Osteoblast (primary cell): ENCODE measurements around the gene ZSCAN20. TPM values are rescaled to one million over a fixed set of nuclear protein-coding genes. Genes with fewer than 3 reads are reported as not detected.
A peak's percentile ranks its signal among the peaks of the same experiment; 100 is the strongest.

Experiments
- DNase-seq: peaks from one replicate; pipeline ENCODE4 v3.0.0; 2011; ENCODE audit warnings: low spot score, mixed read lengths; ENCODE audit not compliant: insufficient read length; ENCODE audit errors: missing footprints
- H2AFZ ChIP-seq: 2 replicates; pipeline ENCODE4 v1.6.0; 2011; ENCODE audit warnings: mild to moderate bottlenecking, low read length
- H3K27ac ChIP-seq: 2 replicates; pipeline ENCODE4 v1.5.1; 2011; ENCODE audit warnings: mild to moderate bottlenecking, low read depth, low read length, moderate library complexity
- H3K27me3 ChIP-seq: 2 replicates; pipeline ENCODE4 v1.6.0; 2012; ENCODE audit warnings: mild to moderate bottlenecking, control low read depth, inconsistent platforms, low read length, moderate library complexity; ENCODE audit not compliant: insufficient read depth
- H3K36me3 ChIP-seq: 2 replicates; pipeline ENCODE4 v1.5.1; 2011; ENCODE audit warnings: mild to moderate bottlenecking, low read length, control low read depth, moderate library complexity; ENCODE audit not compliant: insufficient read depth
- H3K4me1 ChIP-seq: 2 replicates; pipeline ENCODE4 v1.5.1; 2011; ENCODE audit warnings: mild to moderate bottlenecking, low read length, control low read depth, moderate library complexity; ENCODE audit not compliant: insufficient read depth
- H3K4me2 ChIP-seq: 2 replicates; pipeline ENCODE4 v1.6.0; 2011; ENCODE audit warnings: mild to moderate bottlenecking, low read length; ENCODE audit not compliant: insufficient read depth
- H3K4me3 ChIP-seq: fragments of 200-600 bp; sonication (generic); 3 replicates; pipeline ENCODE4 v1.5.1; 2012; ENCODE audit warnings: mild to moderate bottlenecking, low read length, inconsistent platforms; ENCODE audit not compliant: insufficient read depth
- H3K79me2 ChIP-seq: 2 replicates; pipeline ENCODE4 v1.6.0; 2012; ENCODE audit warnings: mild to moderate bottlenecking, low read length, control low read depth, inconsistent platforms; ENCODE audit not compliant: insufficient read depth
- H3K9me3 ChIP-seq: 2 replicates; pipeline ENCODE4 v1.5.1; 2011; ENCODE audit warnings: low read depth, low read length, control low read depth
- H4K20me1 ChIP-seq: 2 replicates; pipeline ENCODE4 v1.6.0; 2012; ENCODE audit warnings: mild to moderate bottlenecking, low read length, control low read depth; ENCODE audit not compliant: insufficient read depth
- total RNA-seq: library from RNA; depleted of rRNA; stranded (reverse); fragments of >200 nt; gene quantifications from 2 replicates; pipeline ENCODE4 v1.2.3, GENCODE V29; 2012
- TF ChIP-seq, protein P1 (sequence below): IDR thresholded peaks from 2 replicates; pipeline ENCODE4 v1.5.1; 2011; ENCODE audit warnings: mild to moderate bottlenecking, low read depth, low read length, moderate library complexity; ENCODE audit errors: extremely low read depth

Gene ZSCAN20
- total RNA-seq, 1 donor = 9.8 TPM

DNA sequence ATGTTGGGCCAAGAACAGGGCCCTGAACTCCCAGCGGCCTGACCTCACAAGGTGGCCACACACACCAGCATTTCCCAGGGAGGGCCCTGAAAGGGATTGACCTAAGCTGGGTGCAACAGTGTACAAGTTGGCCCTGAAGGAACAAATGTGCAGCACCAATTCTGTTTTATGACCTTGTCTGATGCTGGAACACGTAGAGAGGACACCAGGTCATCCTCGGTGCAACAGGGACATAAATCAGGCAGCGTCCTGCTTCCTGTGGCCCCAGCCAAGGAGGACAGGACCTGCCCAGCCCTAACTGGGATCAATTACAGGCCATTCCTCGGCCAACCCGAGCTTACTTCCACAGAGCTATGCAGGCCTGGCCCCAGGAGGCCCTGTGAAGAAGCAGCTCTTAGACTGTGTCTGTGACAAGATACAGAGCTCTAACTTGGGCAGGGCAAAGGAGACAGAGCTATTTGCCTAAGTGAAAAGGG, 28.7 kb upstream of the ZSCAN20 start:
- peak overlapping the region; percentile 65 for H3K27ac ChIP-seq
- peak overlapping the region; percentile 79 for H2AFZ ChIP-seq
- H3K36me3 ChIP-seq = no peaks in the 10 kb centered on the region
- H3K4me1 ChIP-seq = peaks cover 24% of the 10 kb centered on the region
- no peak overlapping the region for H3K4me3 ChIP-seq
- H3K27me3 ChIP-seq = no peaks in the 10 kb centered on the region
- TF ChIP-seq, protein P1, sequence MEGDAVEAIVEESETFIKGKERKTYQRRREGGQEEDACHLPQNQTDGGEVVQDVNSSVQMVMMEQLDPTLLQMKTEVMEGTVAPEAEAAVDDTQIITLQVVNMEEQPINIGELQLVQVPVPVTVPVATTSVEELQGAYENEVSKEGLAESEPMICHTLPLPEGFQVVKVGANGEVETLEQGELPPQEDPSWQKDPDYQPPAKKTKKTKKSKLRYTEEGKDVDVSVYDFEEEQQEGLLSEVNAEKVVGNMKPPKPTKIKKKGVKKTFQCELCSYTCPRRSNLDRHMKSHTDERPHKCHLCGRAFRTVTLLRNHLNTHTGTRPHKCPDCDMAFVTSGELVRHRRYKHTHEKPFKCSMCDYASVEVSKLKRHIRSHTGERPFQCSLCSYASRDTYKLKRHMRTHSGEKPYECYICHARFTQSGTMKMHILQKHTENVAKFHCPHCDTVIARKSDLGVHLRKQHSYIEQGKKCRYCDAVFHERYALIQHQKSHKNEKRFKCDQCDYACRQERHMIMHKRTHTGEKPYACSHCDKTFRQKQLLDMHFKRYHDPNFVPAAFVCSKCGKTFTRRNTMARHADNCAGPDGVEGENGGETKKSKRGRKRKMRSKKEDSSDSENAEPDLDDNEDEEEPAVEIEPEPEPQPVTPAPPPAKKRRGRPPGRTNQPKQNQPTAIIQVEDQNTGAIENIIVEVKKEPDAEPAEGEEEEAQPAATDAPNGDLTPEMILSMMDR = no peak
- H3K4me2 ChIP-seq = peak overlapping the region; percentile 26
- no peaks in the 10 kb centered on the region for H4K20me1 ChIP-seq
- peak; percentile 45 for DNase-seq
- H3K79me2 ChIP-seq = no peaks in the 10 kb centered on the region
- no peaks in the 10 kb centered on the region for H3K9me3 ChIP-seq

DNA sequence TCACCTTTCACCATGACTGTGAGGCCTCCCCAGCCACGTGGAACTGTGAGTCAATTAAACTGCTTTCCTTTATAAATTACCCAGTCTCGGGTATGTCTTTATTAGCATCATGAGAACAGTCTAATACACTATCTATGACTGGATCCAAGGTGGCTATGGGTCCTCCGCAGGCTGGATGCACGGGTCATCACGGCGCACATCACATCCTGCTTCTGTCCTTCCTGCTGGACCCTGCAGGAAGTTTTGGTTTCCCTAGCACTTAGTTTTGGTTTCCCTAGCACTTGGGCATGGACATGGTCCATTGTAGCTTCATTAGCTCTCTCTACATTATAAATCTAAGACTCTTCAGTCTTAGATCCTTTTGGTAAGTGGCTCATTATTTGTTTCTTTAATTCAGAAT, 27.3 kb upstream of the ZSCAN20 start:
- no peaks in the 10 kb centered on the region for H3K9me3 ChIP-seq
- DNase-seq = no peak
- H3K79me2 ChIP-seq = no peaks in the 10 kb centered on the region
- H3K36me3 ChIP-seq = no peaks in the 10 kb centered on the region
- no peak overlapping the region for H3K27ac ChIP-seq
- H3K4me1 ChIP-seq = peaks cover 24% of the 10 kb centered on the region
- no peak overlapping the region for H3K4me3 ChIP-seq
- TF ChIP-seq, protein P1 = no peak
- H2AFZ ChIP-seq = no peak overlapping the region
- H3K27me3 ChIP-seq = no peaks in the 10 kb centered on the region
- no peak overlapping the region for H3K4me2 ChIP-seq
- no peaks in the 10 kb centered on the region for H4K20me1 ChIP-seq

DNA sequence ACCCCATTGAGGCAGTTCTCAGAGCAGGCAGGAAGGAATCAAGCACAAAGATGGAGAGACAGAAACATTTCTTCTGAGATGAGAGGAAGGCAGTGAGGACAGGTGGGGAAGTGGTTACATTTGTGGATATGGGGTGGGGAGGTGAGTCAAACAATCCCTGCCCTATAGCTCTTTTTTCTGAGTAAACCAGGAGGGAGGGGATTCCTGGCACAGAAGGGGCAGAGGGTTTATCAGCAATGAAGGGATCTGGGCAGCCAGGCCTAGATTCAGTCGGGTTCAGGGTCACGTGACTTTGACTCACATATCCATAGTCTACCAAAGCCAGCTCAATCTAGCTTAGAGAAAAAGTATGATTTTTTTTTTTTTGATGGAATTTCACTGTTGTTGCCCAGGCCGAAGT, 25.9 kb upstream of the ZSCAN20 start:
- no peaks in the 10 kb centered on the region for H4K20me1 ChIP-seq
- no peaks in the 10 kb centered on the region for H3K36me3 ChIP-seq
- no peaks in the 10 kb centered on the region for H3K9me3 ChIP-seq
- TF ChIP-seq, protein P1 = no peak
- no peak overlapping the region for H2AFZ ChIP-seq
- H3K4me2 ChIP-seq = no peak overlapping the region
- H3K4me1 ChIP-seq = peaks cover 24% of the 10 kb centered on the region
- no peak overlapping the region for H3K4me3 ChIP-seq
- H3K27me3 ChIP-seq = no peaks in the 10 kb centered on the region
- no peak overlapping the region for H3K27ac ChIP-seq
- no peaks in the 10 kb centered on the region for H3K79me2 ChIP-seq
- no peak for DNase-seq

DNA sequence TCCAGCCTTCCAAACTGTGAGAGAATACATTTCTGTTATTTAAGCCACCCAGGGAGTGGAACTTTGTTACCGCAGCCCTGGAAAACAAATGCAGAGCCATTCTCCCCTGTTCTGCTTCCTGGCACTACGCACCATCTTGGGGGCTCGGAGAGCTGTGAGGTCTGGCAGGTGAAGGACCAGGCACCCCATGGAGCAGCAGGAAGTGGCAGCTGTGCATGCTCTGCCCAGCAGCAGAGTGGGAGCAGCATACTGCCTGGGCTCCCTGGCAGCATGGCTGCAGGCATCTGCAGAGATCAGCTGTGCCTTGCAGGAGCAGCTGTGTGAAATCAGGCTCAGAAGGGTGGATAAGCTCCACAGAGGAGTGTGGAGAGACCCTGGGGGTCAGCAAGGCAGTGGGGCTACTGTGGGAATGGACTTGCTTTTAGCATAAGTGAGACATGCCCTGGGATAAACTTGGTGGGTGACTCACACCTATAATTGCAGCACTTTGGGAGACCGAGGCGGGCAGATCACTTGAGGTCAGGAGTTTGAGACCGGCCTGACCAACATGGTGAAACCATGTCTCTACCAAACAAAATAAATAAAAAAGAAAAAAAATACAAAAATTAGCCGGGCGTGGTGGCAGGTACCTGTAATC, 17.7 kb upstream of the ZSCAN20 start:
- Histone ChIP-seq H3K4me1 (peaks cover 29% of the 10 kb centered on the region), H3K79me2 (no peaks in the 10 kb centered on the region), H3K27ac (peak overlapping the region; percentile 13), H3K36me3 (no peaks in the 10 kb centered on the region), H3K27me3 (no peaks in the 10 kb centered on the region), H3K4me2 (no peak overlapping the region), H3K9me3 (no peaks in the 10 kb centered on the region), H3K4me3 (no peak overlapping the region), H4K20me1 (no peaks in the 10 kb centered on the region), H2AFZ (no peak overlapping the region)
- DNase-seq = no peak
- TF ChIP-seq, protein P1 = no peak
